Panc1 (cell line): ENCODE measurements around the gene CXCR6. TPM values are rescaled to one million over a fixed set of nuclear protein-coding genes. Genes with fewer than 3 reads are reported as not detected.

Experiments used
- ATAC-seq: fragments of 200-7000 bp; cut with Tn5 transposase; 2 replicates; pipeline ENCODE4 v1.9.1; 2020; ENCODE audit warnings: mild to moderate bottlenecking, moderate library complexity
- BruUV-seq: library from RNA; stranded (reverse); fragments of 400-500 nt; replicated peaks from 2 replicates; lab custom pipeline; 2021; lab: Mats Ljungman, UMichigan
- CTCF ChIA-PET: fragments of 300-600 bp; sonication (Branson Sonifier 250); formaldehyde crosslinking; loops from one replicate; lab custom pipeline; 2022; ENCODE audit warnings: antibody characterized with exemption; lab: Charles Lee
- POLR2A ChIA-PET: fragments of 300-600 bp; sonication (Branson Sonifier 250); formaldehyde crosslinking; loops from one replicate; lab custom pipeline; 2022; ENCODE audit warnings: antibody characterized with exemption; lab: Charles Lee
- DNase-seq: peaks from one replicate; pipeline ENCODE4 v3.0.0-alpha.2; 2010; ENCODE audit warnings: low read depth, low spot score
- H3K27ac ChIP-seq: 2 replicates; pipeline ENCODE4 v1.5.1; 2011; ENCODE audit warnings: mild to moderate bottlenecking, low read length, inconsistent platforms
- H3K27me3 ChIP-seq: fragments of 200-500 bp; sonication (Bioruptor generic); 2 replicates; pipeline ENCODE4 v1.6.0; 2014; ENCODE audit warnings: low read length, inconsistent platforms; ENCODE audit not compliant: control insufficient read depth, insufficient read depth
- H3K36me3 ChIP-seq: fragments of 200-500 bp; sonication (Bioruptor generic); 2 replicates; pipeline ENCODE4 v1.5.1; 2014; ENCODE audit warnings: inconsistent platforms, mild to moderate bottlenecking, low read length, moderate library complexity; ENCODE audit not compliant: control insufficient read depth, insufficient read depth
- H3K4me1 ChIP-seq: 2 replicates; pipeline ENCODE4 v1.5.1; 2011; ENCODE audit warnings: inconsistent platforms, mild to moderate bottlenecking, low read length, moderate library complexity; ENCODE audit not compliant: control insufficient read depth, insufficient read depth
- H3K4me3 ChIP-seq, 2 experiments: 2 replicates each; pipeline ENCODE4 v1.5.1; 2011 to 2012; ENCODE audit warnings: low read depth in 2 of 2, low read length in 2 of 2, mild to moderate bottlenecking in 2 of 2, inconsistent platforms in 1 of 2, moderate library complexity in 1 of 2
- H3K9me3 ChIP-seq: fragments of 200-500 bp; sonication (Bioruptor generic); 2 replicates; pipeline ENCODE4 v1.5.1; 2014; ENCODE audit warnings: low read depth, mild to moderate bottlenecking, inconsistent platforms, low read length, moderate library complexity; ENCODE audit not compliant: control insufficient read depth, insufficient read depth
- POLR2AphosphoS5 ChIP-seq: IDR thresholded peaks from 2 replicates; pipeline ENCODE4 v1.6.1; 2012; ENCODE audit warnings: mild to moderate bottlenecking, low read depth, low read length, moderate library complexity
- REST ChIP-seq, 2 experiments: IDR thresholded peaks; 2 replicates each; pipeline ENCODE4 v1.6.1; 2011 to 2012; ENCODE audit warnings: low read depth in 2 of 2, control low read depth in 1 of 2, low read length in 1 of 2, mild to moderate bottlenecking in 1 of 2, moderate library complexity in 1 of 2; ENCODE audit not compliant: insufficient read depth in 1 of 2
- SIN3A ChIP-seq: IDR thresholded peaks from 2 replicates; pipeline ENCODE4 v1.6.1; 2012; ENCODE audit warnings: low read depth, mild to moderate bottlenecking, low read length, moderate library complexity, borderline replicate concordance; ENCODE audit not compliant: insufficient read depth
- TCF7L2 ChIP-seq: IDR thresholded peaks from 2 replicates; pipeline ENCODE4 v1.6.1; 2011; ENCODE audit warnings: mild to moderate bottlenecking, low read depth, low read length, inconsistent platforms
- in situ Hi-C: cut with HindIII; loops from 2 replicates; pipeline ENCODE4 v1.10.0; 2016; ENCODE audit warnings: low sequenced_read_pairs, low pct_unique_long_range_greater_than_20kb
- intact Hi-C: fragments of 100-400 bp; cut with micrococcal nuclease; formaldehyde crosslinking; loops from one replicate; pipeline ENCODE4 v1.10.0; 2022; ENCODE audit not compliant: unreplicated experiment
- total RNA-seq: library from RNA; stranded (reverse); gene quantifications from one replicate; pipeline ENCODE4 v1.2.1, GENCODE V29; 2021; ENCODE audit not compliant: unreplicated experiment
- TF ChIP-seq, protein P1 (sequence below): fragments of 450-650 bp; IDR thresholded peaks from 2 replicates; pipeline ENCODE4 v1.5.1; 2017; ENCODE audit warnings: mild to moderate bottlenecking

CXCR6 gene
- total RNA-seq, 1 experiment from 2014 or later = not detected

GRCh38 chr3:45994419-45995235 lies 51.4 kb downstream of the CXCR6 start:
- CTCF ChIA-PET = interaction anchor here (0.6 kb wide), 1 partner anchor 296 kb away, joined by 4 read pairs; no protein-coding TSS in a partner anchor
- POLR2A ChIA-PET = no interaction called here

More at GRCh38 chr3:45994419-45995235, 51.4 kb downstream of the CXCR6 start:
- peaks cover 3% of the 10 kb centered on the region; the same call in 1 of the 2 replicates for H3K36me3 ChIP-seq
- BruUV-seq = no TSS peak
- ATAC-seq (peak; percentile 19; the same call in 1 of the 2 replicates), DNase-seq (no peak)
- H3K4me3 ChIP-seq = peak overlapping the region; percentile 84 to 86
- in situ Hi-C loops (no loop called here), intact Hi-C loops (no loop called here)
- H3K27ac ChIP-seq = peak overlapping the region; percentile 72
- no peaks in the 10 kb centered on the region for H3K27me3 ChIP-seq
- H3K4me1 ChIP-seq = no peaks in the 10 kb centered on the region
- TF ChIP-seq, protein P1, sequence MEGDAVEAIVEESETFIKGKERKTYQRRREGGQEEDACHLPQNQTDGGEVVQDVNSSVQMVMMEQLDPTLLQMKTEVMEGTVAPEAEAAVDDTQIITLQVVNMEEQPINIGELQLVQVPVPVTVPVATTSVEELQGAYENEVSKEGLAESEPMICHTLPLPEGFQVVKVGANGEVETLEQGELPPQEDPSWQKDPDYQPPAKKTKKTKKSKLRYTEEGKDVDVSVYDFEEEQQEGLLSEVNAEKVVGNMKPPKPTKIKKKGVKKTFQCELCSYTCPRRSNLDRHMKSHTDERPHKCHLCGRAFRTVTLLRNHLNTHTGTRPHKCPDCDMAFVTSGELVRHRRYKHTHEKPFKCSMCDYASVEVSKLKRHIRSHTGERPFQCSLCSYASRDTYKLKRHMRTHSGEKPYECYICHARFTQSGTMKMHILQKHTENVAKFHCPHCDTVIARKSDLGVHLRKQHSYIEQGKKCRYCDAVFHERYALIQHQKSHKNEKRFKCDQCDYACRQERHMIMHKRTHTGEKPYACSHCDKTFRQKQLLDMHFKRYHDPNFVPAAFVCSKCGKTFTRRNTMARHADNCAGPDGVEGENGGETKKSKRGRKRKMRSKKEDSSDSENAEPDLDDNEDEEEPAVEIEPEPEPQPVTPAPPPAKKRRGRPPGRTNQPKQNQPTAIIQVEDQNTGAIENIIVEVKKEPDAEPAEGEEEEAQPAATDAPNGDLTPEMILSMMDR = no peak
- TF ChIP-seq REST (IDR thresholded peaks at IDR 0.05; ENCODE audit: insufficient read depth in 1 of 2, low read depth in 2 of 2, low read length in 1 of 2) = no peak
- no peak for TF ChIP-seq POLR2AphosphoS5
- no peak for TF ChIP-seq SIN3A
- TF ChIP-seq TCF7L2 = no peak
- no peaks in the 10 kb centered on the region for H3K9me3 ChIP-seq
